HCT116 (cell line): ENCODE data around the gene APOL5. TPM values are rescaled to one million over a fixed set of nuclear protein-coding genes. Genes with fewer than 3 reads are reported as not detected.

ENCODE experiments used
- ATAC-seq: fragments of 200-7000 bp; cut with Tn5 transposase; 2 replicates; pipeline ENCODE4 v1.9.1; 2020; ENCODE audit warnings: mild to moderate bottlenecking, moderate library complexity
- BruUV-seq: library from RNA; stranded (reverse); fragments of 400-500 nt; replicated peaks from 2 replicates; lab custom pipeline; 2021; lab: Mats Ljungman, UMichigan
- CTCF ChIA-PET: fragments of 300-600 bp; sonication (Branson Sonifier 250); formaldehyde crosslinking; loops from one replicate; lab custom pipeline; 2021; ENCODE audit warnings: antibody characterized with exemption; lab: Charles Lee
- POLR2A ChIA-PET: fragments of 300-600, 350-600 bp; sonication (Branson Sonifier 250); formaldehyde crosslinking; loops from one replicate; lab custom pipeline; 2021; ENCODE audit warnings: antibody characterized with exemption; lab: Charles Lee
- RAD21 ChIA-PET, 2 experiments: fragments of 300-600 bp; sonication (Branson Sonifier 250); formaldehyde crosslinking; loops; one replicate each; lab custom pipeline; 2023; ENCODE audit warnings: low total read pairs in 2 of 2; ENCODE audit not compliant: uncharacterized antibody in 2 of 2, unreplicated experiment in 2 of 2, low non-redundant PET in 1 of 2; lab: Charles Lee
- DNase-seq: peaks from one replicate; pipeline ENCODE4 v3.0.0-alpha.2; 2010; ENCODE audit warnings: low read depth, low spot score
- H2AFZ ChIP-seq: fragments of 200-600 bp; shearing (Covaris generic), sonication (generic); 2 replicates; pipeline ENCODE4 v1.6.1; 2017; ENCODE audit warnings: low read depth, mixed run types, mixed read lengths, antibody characterized with exemption, low read length; ENCODE audit not compliant: poor library complexity, severe bottlenecking
- H3K27ac ChIP-seq: 2 replicates; pipeline ENCODE4 v1.5.1; 2012; ENCODE audit warnings: low read depth, low read length
- H3K27me3 ChIP-seq: fragments of 200-600 bp; sonication (generic); 2 replicates; pipeline ENCODE4 v1.6.1; 2016; ENCODE audit warnings: mixed run types, low read length, mixed read lengths; ENCODE audit not compliant: insufficient read depth
- H3K36me3 ChIP-seq, 2 experiments: fragments of 200-500 bp in 1 of 2; fragments of 200-600 bp in 1 of 2; sonication (Bioruptor generic) in 1 of 2; sonication (generic) in 1 of 2; 2 replicates each; pipeline versions ENCODE4 v1.5.1 to v1.6.1; 2014 to 2016; ENCODE audit warnings: low read length in 2 of 2, inconsistent platforms in 1 of 2, mixed read lengths in 1 of 2, mixed run types in 1 of 2; ENCODE audit not compliant: insufficient read depth in 2 of 2, control insufficient read depth in 1 of 2
- H3K4me1 ChIP-seq, 2 experiments: fragments of 200-600 bp in 1 of 2; sonication (generic) in 1 of 2; 2 replicates each; pipeline versions ENCODE4 v1.5.1 to v1.6.1; 2012 to 2017; ENCODE audit warnings: low read length in 2 of 2, inconsistent platforms in 1 of 2, mild to moderate bottlenecking in 1 of 2, mixed read lengths in 1 of 2, mixed run types in 1 of 2, moderate library complexity in 1 of 2; ENCODE audit not compliant: insufficient read depth in 2 of 2, control insufficient read depth in 1 of 2
- H3K4me2 ChIP-seq: fragments of 200-600 bp; sonication (generic); 2 replicates; pipeline ENCODE4 v1.6.1; 2017; ENCODE audit warnings: mixed run types, low read length, mixed read lengths
- H3K4me3 ChIP-seq, 2 experiments: fragments of 200-600 bp in 1 of 2; sonication (generic) in 1 of 2; replicated peaks in 1 of 2; 2 replicates each; pipeline ENCODE4 v1.5.1; 2011 to 2016; ENCODE audit warnings: low read length in 2 of 2, control low read depth in 1 of 2, low read depth in 1 of 2, mild to moderate bottlenecking in 1 of 2, mixed read lengths in 1 of 2, mixed run types in 1 of 2
- H3K79me2 ChIP-seq: fragments of 200-600 bp; sonication (generic); 2 replicates; pipeline ENCODE4 v1.6.1; 2017; ENCODE audit warnings: mild to moderate bottlenecking, mixed run types, low read length, moderate library complexity, mixed read lengths; ENCODE audit not compliant: insufficient read depth
- H3K9ac ChIP-seq: fragments of 200-600 bp; sonication (generic); 2 replicates; pipeline ENCODE4 v1.6.1; 2016; ENCODE audit warnings: low read length, mixed read lengths
- H3K9me2 ChIP-seq: fragments of 200-600 bp; sonication (generic), shearing (Covaris generic); 2 replicates; pipeline ENCODE4 v1.6.1; 2017; ENCODE audit warnings: mixed run types, mild to moderate bottlenecking, moderate library complexity; ENCODE audit not compliant: insufficient read depth
- H3K9me3 ChIP-seq, 2 experiments: fragments of 200-500 bp in 1 of 2; fragments of 200-600 bp in 1 of 2; sonication (Bioruptor generic) in 1 of 2; sonication (generic) in 1 of 2; 2 replicates each; pipeline ENCODE4 v1.6.1; 2014 to 2017; ENCODE audit warnings: low read length in 2 of 2, mixed read lengths in 2 of 2, inconsistent platforms in 1 of 2, low read depth in 1 of 2, mild to moderate bottlenecking in 1 of 2, mixed run types in 1 of 2, moderate library complexity in 1 of 2; ENCODE audit not compliant: control insufficient read depth in 1 of 2, insufficient read depth in 1 of 2
- H4K20me1 ChIP-seq: fragments of 200-600 bp; sonication (generic), shearing (Covaris generic); 2 replicates; pipeline ENCODE4 v1.6.1; 2017; ENCODE audit warnings: mixed run types, mild to moderate bottlenecking, moderate library complexity; ENCODE audit not compliant: insufficient read depth
- CBX3 ChIP-seq: IDR thresholded peaks from 2 replicates; pipeline ENCODE4 v1.6.1; 2012; ENCODE audit warnings: low read depth
- EZH2 ChIP-seq: fragments of 200-600 bp; sonication (generic); IDR thresholded peaks from 2 replicates; pipeline ENCODE4 v1.6.1; 2017; ENCODE audit warnings: antibody characterized with exemption, mixed run types
- POLR2A ChIP-seq: IDR thresholded peaks from 2 replicates; pipeline ENCODE4 v1.7.0; 2011; ENCODE audit warnings: borderline replicate concordance; ENCODE audit not compliant: insufficient read depth, insufficient read length; ENCODE audit errors: extremely low read depth
- POLR2AphosphoS5 ChIP-seq: IDR thresholded peaks from 2 replicates; pipeline ENCODE4 v1.6.1; 2011; ENCODE audit warnings: mild to moderate bottlenecking, low read depth, low read length, moderate library complexity
- SIN3A ChIP-seq: IDR thresholded peaks from 2 replicates; pipeline ENCODE4 v1.6.1; 2012; ENCODE audit warnings: low read depth
- TCF7L2 ChIP-seq: IDR thresholded peaks from 2 replicates; pipeline ENCODE4 v1.7.0; 2011; ENCODE audit warnings: borderline replicate concordance, inconsistent platforms; ENCODE audit not compliant: insufficient read depth, insufficient read length; ENCODE audit errors: extremely low read depth
- ZBTB33 ChIP-seq: IDR thresholded peaks from 2 replicates; pipeline ENCODE4 v1.6.1; 2011; ENCODE audit warnings: mild to moderate bottlenecking, low read length, moderate library complexity; ENCODE audit not compliant: insufficient replicate concordance; ENCODE audit errors: extremely low read depth
- ZFX ChIP-seq: fragments of 450-650 bp; IDR thresholded peaks from 2 replicates; pipeline ENCODE4 v1.6.1; 2017
- ZNF274 ChIP-seq: fragments of 200-500 bp; sonication (Bioruptor generic); IDR thresholded peaks from 2 replicates; pipeline ENCODE4 v1.6.1; 2014; ENCODE audit warnings: mild to moderate bottlenecking, low read depth, low read length, inconsistent platforms
- intact Hi-C: fragments of 100-400 bp; cut with micrococcal nuclease; formaldehyde crosslinking; loops from 2 replicates; pipeline ENCODE4 v1.10.0; 2022
- total RNA-seq: library from RNA; stranded (reverse); gene quantifications from one replicate; pipeline ENCODE4 v1.2.1, GENCODE V29; 2021; ENCODE audit not compliant: unreplicated experiment
- TF ChIP-seq, protein P1 (sequence below): IDR thresholded peaks from 2 replicates; pipeline ENCODE4 v1.6.1; 2012
- TF ChIP-seq, protein P2 (sequence below): IDR thresholded peaks from 2 replicates; pipeline ENCODE4 v1.6.1; 2012; ENCODE audit warnings: low read depth

The APOL5 gene
- total RNA-seq, 1 experiment from 2014 or later: not detected

DNA sequence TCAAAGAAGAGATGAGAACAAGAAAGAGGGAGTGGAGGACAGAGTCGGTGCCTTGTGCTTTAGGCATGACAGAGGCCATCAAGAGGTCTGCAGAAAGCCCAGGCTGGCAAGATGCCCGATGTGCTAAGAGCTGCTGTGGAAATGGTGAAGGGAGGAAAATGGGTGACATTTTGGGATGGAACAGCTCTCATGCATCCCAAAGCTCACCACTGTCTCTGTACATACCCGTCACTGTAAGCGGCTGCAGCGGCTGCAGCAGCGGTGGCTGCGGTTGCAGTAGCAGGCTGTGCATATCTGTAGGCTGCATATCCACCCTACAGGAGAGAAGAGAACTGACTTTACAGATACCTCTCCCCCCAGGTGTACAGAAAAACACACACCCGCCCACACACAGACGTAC is 28.6 kb downstream of the APOL5 start (continued):
- no peak for TF ChIP-seq POLR2A
- no peak for TF ChIP-seq ZNF274
- TF ChIP-seq POLR2AphosphoS5: no peak
- TF ChIP-seq, protein P1, sequence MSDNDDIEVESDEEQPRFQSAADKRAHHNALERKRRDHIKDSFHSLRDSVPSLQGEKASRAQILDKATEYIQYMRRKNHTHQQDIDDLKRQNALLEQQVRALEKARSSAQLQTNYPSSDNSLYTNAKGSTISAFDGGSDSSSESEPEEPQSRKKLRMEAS: no peak
- TF ChIP-seq EZH2: no peak
- no peak for TF ChIP-seq TCF7L2
- no peak for TF ChIP-seq CBX3

DNA sequence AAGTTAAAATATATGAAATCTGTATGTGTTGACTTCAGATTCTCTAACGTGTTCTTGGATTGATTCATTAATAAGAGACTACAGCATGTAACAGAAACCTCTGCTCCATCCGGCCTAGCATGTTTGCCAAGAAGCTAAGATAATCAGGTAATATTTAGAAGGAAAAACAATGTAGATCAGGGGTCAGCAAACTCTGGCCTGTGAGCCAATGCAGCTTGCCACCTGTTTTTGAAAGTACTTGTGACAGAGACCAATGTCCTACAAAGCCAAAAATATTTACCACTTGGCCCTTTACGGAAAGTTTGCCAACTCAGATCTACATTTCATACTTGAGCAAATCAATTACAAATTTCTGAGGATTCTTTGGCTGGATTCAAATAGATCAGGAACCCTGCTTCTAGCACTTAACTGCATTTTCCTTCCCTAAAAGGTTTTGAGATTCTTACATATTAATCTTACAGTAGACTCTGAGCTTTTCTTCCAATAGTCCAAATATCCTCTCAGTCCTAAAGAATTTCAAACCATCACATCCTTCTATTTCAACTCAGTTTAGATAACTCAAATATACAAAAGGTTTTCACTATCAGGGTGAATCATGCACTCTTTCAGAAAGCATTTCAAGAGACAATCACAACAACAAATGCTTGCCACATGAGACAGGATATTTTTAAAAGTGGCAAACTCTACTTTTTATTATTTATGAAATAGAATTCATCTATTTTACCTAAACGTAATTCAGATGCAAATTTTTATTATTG is 29.5 kb downstream of the APOL5 start:
- no peaks in the 10 kb centered on the region; the same call in 1 of the 2 replicates for H3K79me2 ChIP-seq
- intact Hi-C loops: no loop called here

DNA sequence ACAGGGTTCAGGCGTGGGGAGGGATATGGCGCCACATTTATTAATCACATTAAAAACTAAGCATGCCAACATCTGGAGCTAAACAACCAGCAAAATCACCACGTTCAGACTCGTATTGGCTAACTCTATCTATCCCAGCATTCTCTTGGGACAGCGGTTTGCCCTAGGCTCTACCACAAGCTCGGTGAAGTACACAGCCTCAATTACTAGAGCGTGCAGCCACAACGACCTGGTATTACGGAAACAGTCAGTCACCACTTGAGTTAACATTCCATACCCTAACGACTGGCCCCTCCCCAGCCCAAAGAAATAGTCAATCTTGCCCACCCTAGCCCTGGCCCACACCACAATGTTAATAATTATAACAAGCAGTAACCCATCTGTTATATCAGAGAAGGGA is 32.1 kb downstream of the APOL5 start:
- no peak overlapping the region for H3K9ac ChIP-seq
- intact Hi-C loops: no loop called here
- POLR2A ChIA-PET: no interaction called here
- no peaks in the 10 kb centered on the region; the same call in 1 of the 2 replicates for H3K79me2 ChIP-seq
- DNase-seq (no peak), ATAC-seq (no peak)
- no TSS peak for BruUV-seq
- H3K4me2 ChIP-seq: no peak overlapping the region
- H3K27me3 ChIP-seq: no peaks in the 10 kb centered on the region
- H3K4me3 ChIP-seq: no peak overlapping the region
- RAD21 ChIA-PET: no interaction called here
- H3K27ac ChIP-seq: no peak overlapping the region
- no peak overlapping the region for H2AFZ ChIP-seq
- H3K4me1 ChIP-seq: no peaks in the 10 kb centered on the region
- no peaks in the 10 kb centered on the region for H3K9me2 ChIP-seq
- H3K9me3 ChIP-seq: no peaks in the 10 kb centered on the region
- CTCF ChIA-PET: no interaction called here
- 0 out of 4 replicates have a peak, but pooled peaks cover 3 to 5% of the 10 kb centered on the region in 2 experiments for H3K36me3 ChIP-seq
- no peaks in the 10 kb centered on the region; the same call in 1 of the 2 replicates for H4K20me1 ChIP-seq
- no peak for TF ChIP-seq SIN3A
- TF ChIP-seq ZFX: no peak
- TF ChIP-seq, protein P2, sequence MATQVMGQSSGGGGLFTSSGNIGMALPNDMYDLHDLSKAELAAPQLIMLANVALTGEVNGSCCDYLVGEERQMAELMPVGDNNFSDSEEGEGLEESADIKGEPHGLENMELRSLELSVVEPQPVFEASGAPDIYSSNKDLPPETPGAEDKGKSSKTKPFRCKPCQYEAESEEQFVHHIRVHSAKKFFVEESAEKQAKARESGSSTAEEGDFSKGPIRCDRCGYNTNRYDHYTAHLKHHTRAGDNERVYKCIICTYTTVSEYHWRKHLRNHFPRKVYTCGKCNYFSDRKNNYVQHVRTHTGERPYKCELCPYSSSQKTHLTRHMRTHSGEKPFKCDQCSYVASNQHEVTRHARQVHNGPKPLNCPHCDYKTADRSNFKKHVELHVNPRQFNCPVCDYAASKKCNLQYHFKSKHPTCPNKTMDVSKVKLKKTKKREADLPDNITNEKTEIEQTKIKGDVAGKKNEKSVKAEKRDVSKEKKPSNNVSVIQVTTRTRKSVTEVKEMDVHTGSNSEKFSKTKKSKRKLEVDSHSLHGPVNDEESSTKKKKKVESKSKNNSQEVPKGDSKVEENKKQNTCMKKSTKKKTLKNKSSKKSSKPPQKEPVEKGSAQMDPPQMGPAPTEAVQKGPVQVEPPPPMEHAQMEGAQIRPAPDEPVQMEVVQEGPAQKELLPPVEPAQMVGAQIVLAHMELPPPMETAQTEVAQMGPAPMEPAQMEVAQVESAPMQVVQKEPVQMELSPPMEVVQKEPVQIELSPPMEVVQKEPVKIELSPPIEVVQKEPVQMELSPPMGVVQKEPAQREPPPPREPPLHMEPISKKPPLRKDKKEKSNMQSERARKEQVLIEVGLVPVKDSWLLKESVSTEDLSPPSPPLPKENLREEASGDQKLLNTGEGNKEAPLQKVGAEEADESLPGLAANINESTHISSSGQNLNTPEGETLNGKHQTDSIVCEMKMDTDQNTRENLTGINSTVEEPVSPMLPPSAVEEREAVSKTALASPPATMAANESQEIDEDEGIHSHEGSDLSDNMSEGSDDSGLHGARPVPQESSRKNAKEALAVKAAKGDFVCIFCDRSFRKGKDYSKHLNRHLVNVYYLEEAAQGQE: no peak
- TF ChIP-seq ZBTB33: no peak
- TF ChIP-seq, protein P1: no peak

More for the DNA sequence above, 29.5 kb downstream of the APOL5 start:
- Histone ChIP-seq H3K27ac (no peak overlapping the region), H3K36me3 (0 out of 4 replicates have a peak, but pooled peaks cover 3 to 5% of the 10 kb centered on the region in 2 experiments), H2AFZ (no peak overlapping the region), H3K4me1 (peaks cover 20 to 25% of the 10 kb centered on the region in 2 experiments), H3K4me2 (no peak overlapping the region), H3K4me3 (no peak overlapping the region), H3K27me3 (no peaks in the 10 kb centered on the region), H3K9ac (no peak overlapping the region), H4K20me1 (no peaks in the 10 kb centered on the region; the same call in 1 of the 2 replicates), H3K9me3 (no peaks in the 10 kb centered on the region), H3K9me2 (no peaks in the 10 kb centered on the region)
- BruUV-seq: no TSS peak
- RAD21 ChIA-PET: no interaction called here
- DNase-seq: no peak
- ATAC-seq: no peak
- CTCF ChIA-PET: no interaction called here
- POLR2A ChIA-PET: no interaction called here
- TF ChIP-seq POLR2A: no peak
- TF ChIP-seq, all 23 proteins: peak for 0
